ENCODE data around the gene SYK.

SYK gene

GRCh38 chr9:90943341-90943740, 141.7 kb downstream of the SYK start:
- peak; percentile 59 for DNase-seq (ENCODE audit: low read depth, low spot score)

- DNase-seq (ENCODE audit: low read depth, low spot score): no peak
These were observed 143.7 kb downstream of the SYK start for GRCh38 chr9:90945336-90945735.

- no peak for DNase-seq (ENCODE audit: low read depth, low spot score)
These were observed 145.4 kb downstream of the SYK start for GRCh38 chr9:90946982-90947381.
